NCI-H2107 (cell line): ENCODE measurements around the gene IPO8.

Source experiments
- DNase-seq: peaks from one replicate; lab custom pipeline; 2025; lab: John Stamatoyannopoulos, UW

The IPO8 gene

DNA sequence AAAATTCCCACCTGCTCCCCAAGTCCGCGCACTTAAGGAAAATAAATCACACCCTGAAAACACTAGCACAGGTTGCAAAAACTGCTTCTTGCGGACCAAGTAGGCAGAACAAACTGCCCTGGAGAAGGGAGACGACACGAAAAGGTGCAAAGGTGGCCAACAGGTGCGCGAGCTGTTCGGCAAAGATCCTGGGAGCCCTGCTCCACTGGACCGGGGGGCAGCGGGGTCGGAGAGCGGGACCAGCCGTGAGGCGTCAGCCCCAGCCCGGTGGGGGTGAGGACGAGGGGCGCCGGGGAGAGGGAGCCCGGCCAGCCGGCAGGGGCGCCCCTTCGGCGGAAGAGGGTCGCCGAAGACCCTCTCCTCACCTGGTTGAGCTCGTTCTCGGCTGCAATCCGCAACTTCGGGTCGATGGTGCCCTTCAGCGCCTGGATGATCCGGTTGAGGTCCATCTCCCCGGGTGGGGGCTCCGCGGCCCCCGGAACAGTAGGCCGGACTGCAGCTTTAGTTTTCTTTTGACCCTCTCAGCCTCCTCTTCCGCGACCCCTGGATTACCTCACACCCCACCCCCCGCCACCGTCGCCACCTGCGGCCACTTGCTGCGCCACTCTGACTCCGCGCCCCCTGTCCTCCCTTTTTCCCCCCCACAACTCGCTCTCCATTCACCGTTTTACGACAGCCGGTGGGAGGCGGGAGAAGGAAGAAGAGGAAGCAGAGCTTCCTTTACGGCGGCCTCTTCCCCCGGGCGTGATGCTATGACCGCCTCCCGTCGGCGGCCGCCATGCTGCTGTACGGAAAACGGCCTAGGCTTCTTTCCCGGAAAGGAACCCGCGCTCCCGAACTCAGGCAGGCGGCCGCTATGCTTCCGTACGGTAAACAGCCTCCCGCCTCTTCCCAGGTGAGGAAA lies at the start of gene IPO8:
Gene IPO8, minus strand, starts transcription at position 671 of the 904 bp plus-strand sequence. Its CDS starts 222 bp downstream, at position 449.
- peak; percentile 95 for DNase-seq

DNA sequence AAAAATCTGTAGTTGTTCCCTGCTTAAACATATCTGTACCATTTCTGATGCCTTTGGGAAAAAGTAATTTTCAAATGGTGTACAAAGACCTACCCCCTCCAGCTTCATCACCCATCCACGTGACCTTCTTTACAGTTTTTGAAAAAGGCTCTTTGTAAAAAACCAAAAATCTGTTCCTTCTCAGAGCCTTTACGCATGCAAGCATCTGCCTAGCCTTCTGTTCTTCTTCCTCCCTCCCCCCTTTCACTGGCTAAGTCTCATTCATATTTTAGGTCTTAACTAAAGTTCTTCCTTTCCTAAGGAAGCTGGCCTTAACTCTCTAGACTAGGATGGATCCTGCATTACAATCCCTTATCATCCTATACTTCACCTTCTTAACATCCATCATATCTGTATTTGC lies 48.7 kb upstream of the IPO8 start:
- DNase-seq = no peak

DNA sequence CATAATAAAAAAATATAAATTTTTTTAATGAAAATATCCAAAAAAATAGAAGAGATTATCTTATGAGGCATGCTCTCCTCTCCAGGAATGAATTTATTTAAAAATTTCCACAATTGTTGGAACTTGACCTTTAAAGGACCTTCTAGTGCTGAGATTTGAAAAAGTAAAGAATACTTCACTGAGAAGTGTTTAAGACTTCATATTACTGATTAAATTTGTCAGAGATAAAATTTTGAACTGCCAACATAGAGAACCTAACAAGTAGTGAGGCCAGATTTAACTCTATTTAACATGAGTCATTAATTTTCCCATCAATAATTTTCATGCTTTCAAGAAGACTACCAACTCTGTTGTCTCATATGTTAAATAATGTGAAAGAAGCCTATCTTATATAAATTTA lies 44.6 kb upstream of the IPO8 start:
- no peak for DNase-seq

DNA sequence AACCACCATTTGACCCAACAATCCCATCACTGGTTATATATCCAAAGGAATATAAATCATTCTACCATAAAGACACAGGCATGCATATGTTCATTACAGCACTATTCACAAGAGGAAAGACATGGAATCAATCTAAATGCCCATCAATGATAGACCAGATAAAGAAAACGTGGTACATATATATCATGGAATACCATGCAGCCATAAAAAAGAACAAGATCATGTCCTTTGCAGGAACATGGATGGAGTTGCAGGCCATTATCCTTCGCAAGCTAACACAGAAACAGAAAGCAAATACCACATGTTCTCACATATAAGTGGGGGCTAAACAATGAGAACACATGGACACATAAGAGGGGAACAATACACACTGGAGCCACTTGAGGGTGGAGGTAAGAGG lies 43.4 kb upstream of the IPO8 start:
- no peak for DNase-seq

DNA sequence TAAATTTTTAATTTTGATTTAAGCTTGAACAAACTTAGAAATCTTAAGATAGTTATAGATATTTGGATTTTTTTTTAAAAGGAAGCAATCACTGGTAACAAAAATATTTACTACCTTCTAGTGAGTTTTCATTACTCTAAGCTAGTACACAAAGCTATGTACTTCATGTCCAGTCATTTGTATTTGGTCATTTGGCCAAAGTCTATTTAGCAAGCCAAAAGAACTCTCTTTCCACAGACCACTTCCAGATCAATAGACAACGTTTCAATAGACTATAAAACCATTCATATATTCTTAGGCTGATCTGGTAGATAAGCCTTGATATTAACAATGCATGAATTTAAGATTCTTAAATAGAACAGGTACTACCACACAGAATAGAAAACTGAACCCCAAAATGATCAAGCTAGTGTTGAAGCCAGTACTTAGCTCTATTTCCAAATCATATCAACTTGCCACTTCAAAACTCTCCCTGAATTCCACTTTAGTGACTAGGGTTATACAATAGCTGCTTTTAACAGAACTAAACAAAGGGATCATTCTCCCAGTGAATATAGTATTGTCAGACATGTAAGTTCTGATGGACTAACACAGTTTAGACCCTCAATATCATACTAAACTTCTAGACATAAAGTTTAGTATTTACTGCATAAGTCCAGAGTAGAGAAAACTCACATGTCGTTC lies 37.4 kb upstream of the IPO8 start:
- DNase-seq = no peak

DNA sequence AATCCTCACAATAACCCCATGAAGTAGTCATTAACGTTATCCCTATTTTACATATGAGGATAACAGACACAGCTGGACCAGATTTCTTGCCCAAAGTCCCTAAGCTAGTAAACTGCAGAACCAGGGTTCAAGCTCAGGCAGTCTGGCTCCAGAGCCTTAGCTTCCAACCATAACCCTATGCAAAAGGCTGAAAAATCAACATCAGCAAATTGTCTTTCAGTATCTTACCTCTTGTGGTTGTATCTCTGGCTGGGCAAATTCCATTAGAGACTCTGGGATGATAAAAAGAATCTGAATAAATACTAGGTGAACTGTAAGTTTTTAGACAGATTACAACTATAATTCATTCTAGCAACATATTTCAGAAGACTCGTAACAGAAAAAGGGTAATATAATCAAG lies 34.3 kb upstream of the IPO8 start:
- no peak for DNase-seq

DNA sequence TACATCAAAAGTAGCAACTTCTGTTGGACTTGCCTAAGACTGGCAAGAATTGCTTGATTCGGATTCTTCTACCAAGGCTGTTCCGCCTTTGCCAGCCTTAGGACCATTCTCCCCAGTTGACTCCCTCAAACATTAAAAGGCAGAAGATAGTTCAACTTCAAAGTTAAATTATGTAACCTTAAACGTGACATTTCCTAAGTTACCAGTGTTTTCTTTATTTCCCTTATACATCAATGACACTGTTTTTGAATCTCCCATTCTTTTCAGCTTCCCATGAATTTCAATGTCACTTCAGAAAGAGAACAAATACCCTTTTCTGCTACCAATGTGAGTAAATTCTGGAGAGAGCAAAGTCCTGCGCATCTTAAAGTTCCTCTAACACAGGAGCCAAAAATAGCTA lies 33.9 kb upstream of the IPO8 start:
- no peak for DNase-seq

DNA sequence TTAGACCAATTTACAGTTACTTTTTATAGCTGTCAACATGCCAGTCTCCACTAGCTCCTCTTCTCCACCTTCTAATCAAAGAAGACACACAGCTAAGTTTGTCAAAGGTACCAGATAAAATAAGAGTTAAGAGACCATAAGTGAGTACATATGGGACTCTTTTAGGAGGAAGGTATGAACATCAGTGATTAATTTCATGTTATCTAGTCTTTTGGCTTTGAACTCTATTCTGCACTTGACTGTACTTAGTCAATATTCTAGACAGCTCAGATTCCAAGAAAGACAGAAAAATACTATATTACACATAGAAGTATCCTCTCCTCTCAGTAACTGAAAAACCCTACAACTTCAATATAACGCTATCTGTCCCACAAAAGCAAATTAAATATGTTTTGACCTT lies 31.0 kb upstream of the IPO8 start:
- no peak for DNase-seq

DNA sequence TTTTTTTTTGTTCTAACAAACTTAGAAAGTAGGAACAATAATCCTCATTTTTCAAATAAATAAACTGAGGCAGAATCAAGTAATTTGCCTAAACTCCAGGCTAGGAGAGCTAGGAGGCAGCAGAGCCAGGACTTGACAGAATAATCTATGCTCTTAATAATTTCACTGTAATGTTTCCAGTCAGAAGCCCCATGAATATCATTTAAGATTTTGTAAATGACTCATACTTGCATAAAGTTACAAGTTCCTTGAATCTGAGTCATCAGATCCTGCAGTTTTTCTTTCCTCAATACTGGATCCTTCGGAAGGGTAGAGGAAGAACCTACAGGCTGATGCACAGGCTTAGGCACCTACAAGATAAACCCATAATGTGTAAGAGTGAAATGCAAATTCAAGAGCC lies 30.1 kb upstream of the IPO8 start:
- no peak for DNase-seq

DNA sequence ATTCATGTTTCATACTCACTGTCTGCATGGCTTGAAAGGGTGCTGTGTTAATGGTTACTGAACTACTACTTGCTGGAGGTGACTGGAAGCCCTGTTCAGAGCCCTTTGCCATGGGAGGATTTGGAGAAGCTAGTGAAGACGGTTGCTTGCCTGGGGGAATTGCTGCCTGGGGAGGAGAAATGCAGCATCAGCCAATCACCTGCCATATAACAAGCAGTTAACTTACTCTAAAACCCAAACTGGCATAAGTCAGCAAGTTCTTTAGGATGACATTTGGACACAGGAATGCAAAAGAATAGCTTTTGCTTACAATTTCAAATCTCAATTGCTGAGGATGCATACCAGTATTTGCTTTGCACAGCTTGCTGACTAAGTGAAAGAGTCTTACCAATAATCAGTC lies 23.4 kb upstream of the IPO8 start:
- DNase-seq = no peak

DNA sequence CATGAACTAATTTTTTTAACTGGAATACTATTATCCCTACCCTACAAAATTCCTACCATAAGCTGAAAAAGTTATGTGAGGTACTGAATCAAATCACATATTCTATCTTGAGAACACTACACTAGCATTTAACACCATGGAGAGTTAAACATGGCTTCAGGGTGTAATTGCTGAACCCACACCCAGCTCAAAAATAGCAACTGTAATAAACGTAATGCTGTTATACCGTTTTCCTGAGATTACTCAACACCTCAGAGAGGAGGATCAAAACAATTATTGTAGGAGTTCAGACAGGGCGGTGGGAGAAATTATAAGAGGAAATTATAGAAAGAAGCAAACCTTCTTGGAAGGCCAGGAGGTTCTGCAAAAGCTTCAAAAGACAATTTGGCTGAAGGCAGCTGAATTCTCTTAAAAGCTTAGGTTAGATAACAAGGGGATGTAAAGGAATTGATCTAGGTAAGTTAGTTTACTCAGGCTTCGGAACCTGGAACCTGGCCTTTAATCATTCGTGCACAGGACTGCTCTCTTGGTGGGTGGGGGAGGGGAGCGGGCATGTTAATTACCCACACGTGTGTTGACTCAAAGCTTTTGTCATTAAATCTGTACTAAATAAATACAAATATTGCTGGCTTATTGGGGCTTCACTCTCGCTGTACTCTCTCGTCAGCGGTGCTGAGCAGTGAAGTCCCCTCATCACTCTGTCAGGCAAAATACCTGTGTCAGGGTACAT lies 12.1 kb upstream of the IPO8 start:
- DNase-seq = no peak

DNA sequence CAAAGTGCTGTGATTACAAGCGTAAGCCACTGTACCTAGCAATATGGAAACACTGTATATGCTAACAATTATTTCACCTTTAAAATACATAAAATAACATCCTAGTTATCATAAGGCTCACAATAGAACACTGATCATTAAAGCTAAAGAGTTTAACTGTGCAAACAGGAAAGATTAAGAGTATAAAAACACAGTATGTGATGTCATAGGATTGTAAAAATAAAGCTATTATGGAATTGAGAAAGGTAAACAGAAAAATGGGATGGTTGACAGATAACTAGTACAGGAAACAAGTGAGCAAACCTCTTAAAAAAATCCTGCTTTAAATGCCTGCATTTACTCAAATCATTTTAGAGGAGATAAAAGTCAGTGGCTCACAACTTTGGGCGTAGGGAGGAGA lies 10.8 kb upstream of the IPO8 start:
- DNase-seq = no peak

DNA sequence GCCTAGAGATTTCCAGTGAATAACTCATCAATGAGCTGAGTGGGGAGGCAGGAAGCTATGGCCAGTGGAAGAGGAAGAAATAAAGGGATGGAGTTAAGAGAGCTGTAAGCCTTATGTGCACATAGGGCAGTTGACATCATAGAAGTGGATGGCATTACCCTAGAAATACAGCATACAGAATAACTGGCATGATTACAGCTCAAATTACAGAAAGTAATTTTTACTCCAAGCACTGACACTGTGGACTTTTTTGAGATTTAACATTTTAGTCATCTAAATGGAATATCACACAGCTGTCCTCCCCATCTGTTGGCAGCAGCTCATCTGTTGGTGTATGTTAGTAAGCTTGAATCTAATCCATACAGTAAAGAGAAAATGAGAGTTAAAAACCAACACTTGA lies 5.4 kb upstream of the IPO8 start:
- no peak for DNase-seq

DNA sequence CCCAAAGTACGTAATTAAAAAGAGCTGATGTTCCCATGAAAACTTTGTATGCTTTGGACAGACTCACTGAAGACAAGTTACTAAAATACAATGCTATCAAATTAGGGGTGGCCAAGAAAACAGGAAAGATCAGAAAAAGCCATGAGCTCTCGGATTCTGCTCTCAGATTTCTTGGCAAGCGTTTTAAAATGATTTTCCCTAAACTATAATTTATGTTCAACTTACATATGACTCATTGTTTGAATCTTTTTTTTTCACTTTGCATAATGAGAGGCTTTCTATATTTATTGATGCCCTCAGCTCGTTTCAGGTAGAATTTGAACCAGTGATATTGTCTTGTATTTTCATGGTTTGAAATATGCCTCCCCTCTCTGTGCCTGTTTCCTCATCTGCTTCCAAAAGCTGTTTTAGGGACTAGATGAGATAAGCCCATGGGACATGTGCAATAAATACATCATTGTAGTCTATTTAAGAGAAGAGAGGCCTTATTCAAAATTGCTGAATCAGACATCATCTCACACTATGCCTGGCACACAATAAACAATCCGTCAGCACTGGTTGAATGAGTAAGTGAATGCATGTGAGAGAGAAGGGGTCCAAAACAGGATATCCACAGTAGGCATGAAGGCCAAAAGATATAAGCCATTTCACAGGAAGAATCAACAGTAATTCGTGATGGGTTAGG lies 4.7 kb upstream of the IPO8 start:
- DNase-seq = no peak

DNA sequence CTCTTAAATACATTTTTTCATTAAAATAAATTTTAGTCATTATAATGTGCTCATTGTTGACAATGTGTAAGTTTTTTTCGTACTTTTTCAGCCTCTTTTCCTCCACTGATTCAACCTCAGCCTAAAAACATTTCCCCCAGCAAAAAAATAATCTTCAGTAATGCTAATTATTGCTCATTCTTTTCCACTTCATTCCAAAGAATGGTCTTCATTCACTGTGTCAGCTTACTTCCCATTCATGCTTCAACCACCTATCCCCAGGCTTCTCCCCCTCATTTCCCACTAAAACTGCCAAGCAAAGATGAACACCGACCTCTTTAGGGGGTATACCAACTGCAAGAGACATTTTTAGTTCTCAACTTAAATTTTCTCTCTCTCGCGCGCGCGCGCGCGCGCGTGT lies 2.7 kb upstream of the IPO8 start:
- no peak for DNase-seq

DNA sequence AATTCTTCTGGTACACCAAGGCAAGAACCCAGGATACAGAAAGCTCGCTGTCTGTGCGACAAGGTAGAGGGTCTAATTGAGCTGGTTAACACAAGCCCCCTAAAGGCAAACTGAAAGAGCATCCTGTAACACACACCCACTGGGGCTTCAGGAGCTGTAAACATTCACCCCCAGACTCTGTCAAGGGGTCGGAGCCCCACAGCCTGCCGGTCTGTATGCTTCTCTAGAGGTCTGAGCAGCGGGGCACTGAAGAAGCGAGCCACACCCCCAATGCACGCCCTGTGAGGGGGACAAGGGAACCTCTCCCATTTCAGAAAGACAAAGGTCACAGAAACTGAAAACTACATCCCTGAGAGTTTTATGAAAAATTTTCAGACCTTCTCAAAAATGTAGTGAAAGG lies 1.3 kb upstream of the IPO8 start:
- no peak for DNase-seq

DNA sequence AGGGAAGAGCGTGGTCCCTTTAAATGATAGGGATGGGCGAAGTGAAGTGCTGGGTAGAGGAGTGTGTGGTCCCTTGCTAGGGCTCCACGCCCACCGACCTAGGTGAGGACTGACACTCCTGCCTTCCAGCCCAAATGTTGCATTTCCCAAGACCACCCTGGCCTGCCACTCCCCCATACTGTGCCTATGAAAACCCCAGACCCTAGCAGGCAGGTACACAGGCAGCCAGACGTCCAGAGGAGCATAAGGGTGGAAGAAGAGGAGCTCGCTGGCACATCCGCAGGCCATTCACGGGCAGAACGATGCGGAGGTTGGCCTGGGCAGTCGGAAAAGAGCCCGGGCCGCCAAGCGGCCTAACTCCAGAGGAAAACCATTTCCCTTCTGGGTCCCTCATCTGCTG lies 817 bp upstream of the IPO8 start:
- DNase-seq = no peak

DNA sequence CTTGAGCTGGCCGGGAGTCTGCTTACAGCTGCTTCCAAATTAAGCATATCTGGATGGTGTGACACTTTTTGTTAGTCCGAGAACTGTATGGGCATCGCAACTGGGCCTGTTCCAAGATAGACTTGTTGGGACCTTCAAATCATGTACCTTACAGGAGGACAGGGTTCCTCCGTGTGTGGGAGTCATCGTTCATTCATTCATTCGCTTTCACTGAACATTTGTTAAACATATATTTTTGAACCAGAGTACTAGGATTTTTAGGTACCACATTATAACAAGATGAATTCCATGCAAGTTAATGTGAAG lies 387 bp upstream of the IPO8 start:
- no peak for DNase-seq

DNA sequence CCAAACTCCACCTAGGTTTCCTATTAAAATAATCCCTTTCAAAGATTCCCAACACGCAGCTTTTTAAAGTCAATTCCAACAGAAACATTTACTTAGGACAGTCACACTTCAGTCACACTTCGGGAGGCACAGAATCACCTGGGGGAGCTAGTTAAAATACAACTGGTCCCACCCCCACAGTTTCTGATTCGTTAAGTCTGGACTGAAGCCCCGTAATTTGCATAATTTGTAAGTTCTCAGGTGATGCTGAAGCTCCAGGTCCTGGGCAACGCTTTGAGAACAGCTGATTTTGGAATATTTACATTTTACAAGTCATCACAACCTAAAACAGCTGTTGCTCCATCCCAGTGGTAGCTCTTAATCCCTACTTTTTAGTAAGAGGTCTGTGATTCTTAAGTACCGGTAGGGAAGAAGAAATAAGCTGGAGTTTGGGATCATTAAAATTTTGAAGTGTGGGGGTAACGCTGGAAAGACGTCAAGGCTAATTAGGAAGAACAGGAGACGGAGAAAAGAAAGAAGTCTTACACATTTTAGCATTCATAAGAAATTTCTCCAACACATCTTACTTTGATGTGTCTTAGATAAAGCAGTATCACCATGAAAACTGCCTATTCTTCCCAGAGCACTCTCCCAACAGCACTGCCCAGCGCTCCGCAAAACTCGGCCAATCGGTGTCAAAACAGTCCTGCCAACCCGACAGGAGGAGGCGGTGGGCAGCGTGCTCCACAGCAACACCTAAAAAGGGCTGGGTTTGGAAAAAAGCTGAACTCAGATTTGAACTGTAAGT lies 1.1 kb downstream of the IPO8 start:
- DNase-seq = peak; percentile 17

DNA sequence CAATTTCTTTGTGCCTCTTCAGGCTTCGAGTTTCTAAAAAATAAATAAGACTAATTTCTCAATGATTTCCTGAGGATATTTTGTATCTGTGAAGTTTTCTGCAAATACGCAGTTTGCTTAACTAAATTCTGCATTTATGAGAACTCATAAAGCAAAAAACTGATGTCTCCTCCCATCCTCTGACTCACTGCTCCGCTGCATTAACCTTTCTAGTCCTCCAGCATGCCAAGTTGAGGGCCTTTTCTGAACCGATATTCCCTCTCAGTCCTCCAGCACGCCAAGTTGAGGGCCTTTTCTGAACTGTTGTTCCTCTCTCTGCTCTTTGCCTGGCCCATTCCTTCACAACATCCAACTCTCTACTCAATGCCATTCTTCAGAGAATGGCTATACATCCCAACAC lies 3.2 kb downstream of the IPO8 start:
- no peak for DNase-seq

DNA sequence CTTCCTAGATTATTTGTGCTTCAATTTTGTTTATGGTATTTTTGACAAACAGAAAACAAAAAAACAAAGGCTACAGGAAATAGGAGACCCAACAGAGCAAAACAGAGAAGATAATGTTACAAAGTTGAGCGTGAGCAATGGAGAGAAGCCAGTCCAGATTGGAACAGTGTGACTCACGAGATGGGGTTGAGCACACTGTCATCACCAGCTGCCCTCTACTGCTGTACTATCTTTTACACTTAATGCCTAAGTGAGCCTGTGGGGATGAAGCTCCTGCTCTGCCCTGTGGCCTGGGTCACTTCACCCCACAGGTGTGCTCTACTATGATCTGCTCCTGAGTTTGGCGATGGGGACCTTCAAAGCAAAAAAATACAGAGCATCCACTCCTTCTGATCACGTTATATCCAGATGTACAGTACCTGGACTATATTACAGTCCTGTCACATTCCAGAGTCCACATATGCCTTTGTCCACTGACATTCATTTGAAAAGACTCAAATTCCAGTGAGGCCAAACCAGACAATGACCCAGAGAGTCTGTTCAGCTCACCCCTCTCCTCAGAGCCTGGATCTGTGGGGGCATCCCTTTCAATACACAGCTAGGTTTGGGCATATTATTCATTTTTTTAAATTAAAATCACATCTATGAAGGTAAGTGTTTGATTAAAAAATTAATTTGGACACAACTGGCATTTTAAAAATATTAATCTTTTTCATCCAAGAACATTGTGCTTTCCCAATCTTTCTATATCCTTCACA lies 4.4 kb downstream of the IPO8 start:
- peak; percentile 10 for DNase-seq
